Measurements from ENCODE around the gene RP2. TPM values are rescaled to one million over a fixed set of nuclear protein-coding genes. Genes with fewer than 3 reads are reported as not detected.

Gene RP2
- total and polyA plus RNA-seq, 4 donors: 3.2 to 11.5 (median 7.3) TPM

DNA sequence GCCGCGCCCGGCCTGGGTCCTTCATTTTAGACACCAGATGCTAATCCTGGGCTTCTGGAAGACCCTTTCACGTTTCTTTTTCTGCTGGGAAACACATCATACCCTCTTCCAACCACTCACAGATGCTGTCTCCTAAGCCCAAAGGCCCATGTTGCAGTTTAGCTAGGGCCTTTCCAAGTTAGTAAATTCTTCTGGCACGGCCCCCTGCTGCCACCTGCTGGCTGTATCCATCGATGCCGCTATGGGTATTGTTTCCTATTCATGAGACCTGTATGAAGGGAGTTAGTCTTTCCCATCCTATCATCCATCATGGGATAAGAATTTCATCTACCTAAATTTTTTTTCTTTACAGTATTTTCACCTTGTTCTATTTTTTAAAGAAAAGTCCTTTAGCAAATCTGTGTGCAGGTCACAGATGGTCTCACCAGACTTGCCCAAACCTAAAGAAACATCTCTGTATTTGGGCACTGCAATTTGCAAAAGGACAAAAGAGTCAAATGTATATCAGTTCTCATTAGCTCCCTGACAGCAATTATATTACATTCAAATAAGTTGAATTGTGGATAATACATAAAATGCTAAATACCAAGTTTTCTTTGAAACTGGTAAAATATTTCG, 40.2 kb upstream of the RP2 start:
- Histone ChIP-seq H3K9me3 (ENCODE audit: control insufficient read depth in 4 of 4, low read length in 3 of 4) (no peaks in the 10 kb centered on the region), H3K27me3 (ENCODE audit: control insufficient read depth in 4 of 4, insufficient read depth in 4 of 4, low read length in 3 of 4) (no peaks in the 10 kb centered on the region), H3K4me3 (ENCODE audit: low read depth in 1 of 3, low read length in 3 of 3) (no peak overlapping the region), H3K4me1 (ENCODE audit: control insufficient read depth in 4 of 4, insufficient read depth in 4 of 4, low read length in 3 of 4) (peaks cover 0 to 9% (median 6%) of the 10 kb centered on the region in 4 donors), H3K9ac (ENCODE audit: low read depth in 1 of 2, low read length in 2 of 2) (no peak overlapping the region), H3K27ac (ENCODE audit: low read depth in 1 of 2, low read length in 2 of 2) (no peak overlapping the region), H3K36me3 (ENCODE audit: control insufficient read depth in 4 of 4, insufficient read depth in 3 of 4, low read depth in 1 of 4, low read length in 3 of 4) (no peaks in the 10 kb centered on the region)
- 48% methylated on average over 8 of the region's 8 CpGs for WGBS
- no peak for TF ChIP-seq GABPA (IDR thresholded peaks at IDR 0.05 in 1 of 2, conservative IDR thresholded peaks at IDR 0.05 in 1 of 2)
- peak; percentile 91 to 95 for TF ChIP-seq RAD21 (IDR thresholded peaks at IDR 0.05)
- TF ChIP-seq RXRA (IDR thresholded peaks at IDR 0.05): no peak
- TF ChIP-seq, protein P1, sequence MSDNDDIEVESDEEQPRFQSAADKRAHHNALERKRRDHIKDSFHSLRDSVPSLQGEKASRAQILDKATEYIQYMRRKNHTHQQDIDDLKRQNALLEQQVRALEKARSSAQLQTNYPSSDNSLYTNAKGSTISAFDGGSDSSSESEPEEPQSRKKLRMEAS (IDR thresholded peaks at IDR 0.05): no peak
- TF ChIP-seq, protein P2, sequence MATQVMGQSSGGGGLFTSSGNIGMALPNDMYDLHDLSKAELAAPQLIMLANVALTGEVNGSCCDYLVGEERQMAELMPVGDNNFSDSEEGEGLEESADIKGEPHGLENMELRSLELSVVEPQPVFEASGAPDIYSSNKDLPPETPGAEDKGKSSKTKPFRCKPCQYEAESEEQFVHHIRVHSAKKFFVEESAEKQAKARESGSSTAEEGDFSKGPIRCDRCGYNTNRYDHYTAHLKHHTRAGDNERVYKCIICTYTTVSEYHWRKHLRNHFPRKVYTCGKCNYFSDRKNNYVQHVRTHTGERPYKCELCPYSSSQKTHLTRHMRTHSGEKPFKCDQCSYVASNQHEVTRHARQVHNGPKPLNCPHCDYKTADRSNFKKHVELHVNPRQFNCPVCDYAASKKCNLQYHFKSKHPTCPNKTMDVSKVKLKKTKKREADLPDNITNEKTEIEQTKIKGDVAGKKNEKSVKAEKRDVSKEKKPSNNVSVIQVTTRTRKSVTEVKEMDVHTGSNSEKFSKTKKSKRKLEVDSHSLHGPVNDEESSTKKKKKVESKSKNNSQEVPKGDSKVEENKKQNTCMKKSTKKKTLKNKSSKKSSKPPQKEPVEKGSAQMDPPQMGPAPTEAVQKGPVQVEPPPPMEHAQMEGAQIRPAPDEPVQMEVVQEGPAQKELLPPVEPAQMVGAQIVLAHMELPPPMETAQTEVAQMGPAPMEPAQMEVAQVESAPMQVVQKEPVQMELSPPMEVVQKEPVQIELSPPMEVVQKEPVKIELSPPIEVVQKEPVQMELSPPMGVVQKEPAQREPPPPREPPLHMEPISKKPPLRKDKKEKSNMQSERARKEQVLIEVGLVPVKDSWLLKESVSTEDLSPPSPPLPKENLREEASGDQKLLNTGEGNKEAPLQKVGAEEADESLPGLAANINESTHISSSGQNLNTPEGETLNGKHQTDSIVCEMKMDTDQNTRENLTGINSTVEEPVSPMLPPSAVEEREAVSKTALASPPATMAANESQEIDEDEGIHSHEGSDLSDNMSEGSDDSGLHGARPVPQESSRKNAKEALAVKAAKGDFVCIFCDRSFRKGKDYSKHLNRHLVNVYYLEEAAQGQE (IDR thresholded peaks at IDR 0.05): no peak
- TF ChIP-seq TAF1 (conservative IDR thresholded peaks at IDR 0.05): no peak
- no peak for TF ChIP-seq HNF4G (IDR thresholded peaks at IDR 0.05)
- no peak for TF ChIP-seq YY1 (IDR thresholded peaks at IDR 0.05)
- TF ChIP-seq FOXA1 (IDR thresholded peaks at IDR 0.05): no peak
- TF ChIP-seq, protein P3, sequence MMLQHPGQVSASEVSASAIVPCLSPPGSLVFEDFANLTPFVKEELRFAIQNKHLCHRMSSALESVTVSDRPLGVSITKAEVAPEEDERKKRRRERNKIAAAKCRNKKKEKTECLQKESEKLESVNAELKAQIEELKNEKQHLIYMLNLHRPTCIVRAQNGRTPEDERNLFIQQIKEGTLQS (IDR thresholded peaks at IDR 0.05): no peak
- TF ChIP-seq, protein P4, sequence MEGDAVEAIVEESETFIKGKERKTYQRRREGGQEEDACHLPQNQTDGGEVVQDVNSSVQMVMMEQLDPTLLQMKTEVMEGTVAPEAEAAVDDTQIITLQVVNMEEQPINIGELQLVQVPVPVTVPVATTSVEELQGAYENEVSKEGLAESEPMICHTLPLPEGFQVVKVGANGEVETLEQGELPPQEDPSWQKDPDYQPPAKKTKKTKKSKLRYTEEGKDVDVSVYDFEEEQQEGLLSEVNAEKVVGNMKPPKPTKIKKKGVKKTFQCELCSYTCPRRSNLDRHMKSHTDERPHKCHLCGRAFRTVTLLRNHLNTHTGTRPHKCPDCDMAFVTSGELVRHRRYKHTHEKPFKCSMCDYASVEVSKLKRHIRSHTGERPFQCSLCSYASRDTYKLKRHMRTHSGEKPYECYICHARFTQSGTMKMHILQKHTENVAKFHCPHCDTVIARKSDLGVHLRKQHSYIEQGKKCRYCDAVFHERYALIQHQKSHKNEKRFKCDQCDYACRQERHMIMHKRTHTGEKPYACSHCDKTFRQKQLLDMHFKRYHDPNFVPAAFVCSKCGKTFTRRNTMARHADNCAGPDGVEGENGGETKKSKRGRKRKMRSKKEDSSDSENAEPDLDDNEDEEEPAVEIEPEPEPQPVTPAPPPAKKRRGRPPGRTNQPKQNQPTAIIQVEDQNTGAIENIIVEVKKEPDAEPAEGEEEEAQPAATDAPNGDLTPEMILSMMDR (IDR thresholded peaks at IDR 0.05; ENCODE audit: low read depth, low read length, missing input control): peak; percentile 77
- no peak for TF ChIP-seq NR2F2 (IDR thresholded peaks at IDR 0.05)
- DNase-seq (ENCODE audit: low spot score): peak; percentile 71

- Histone ChIP-seq H3K27ac (ENCODE audit: low read depth in 1 of 2, low read length in 2 of 2) (no peak overlapping the region), H3K9ac (ENCODE audit: low read depth in 1 of 2, low read length in 2 of 2) (no peak overlapping the region), H3K4me1 (ENCODE audit: control insufficient read depth in 4 of 4, insufficient read depth in 4 of 4, low read length in 3 of 4) (no peaks in the 10 kb centered on the region), H3K27me3 (ENCODE audit: control insufficient read depth in 4 of 4, insufficient read depth in 4 of 4, low read length in 3 of 4) (no peaks in the 10 kb centered on the region), H3K9me3 (ENCODE audit: control insufficient read depth in 4 of 4, low read length in 3 of 4) (no peaks in the 10 kb centered on the region), H3K4me3 (ENCODE audit: low read depth in 1 of 3, low read length in 3 of 3) (no peak overlapping the region), H3K36me3 (ENCODE audit: control insufficient read depth in 4 of 4, insufficient read depth in 3 of 4, low read depth in 1 of 4, low read length in 3 of 4) (no peaks in the 10 kb centered on the region)
- 47% methylated on average over 3 of the region's 3 CpGs for WGBS
- no peak for DNase-seq (ENCODE audit: low spot score)
- TF ChIP-seq YY1 (IDR thresholded peaks at IDR 0.05): no peak
- TF ChIP-seq, protein P4 (IDR thresholded peaks at IDR 0.05; ENCODE audit: low read depth, low read length, missing input control): peak; percentile 22
- TF ChIP-seq, protein P1 (IDR thresholded peaks at IDR 0.05): no peak
- no peak for TF ChIP-seq JUND (IDR thresholded peaks at IDR 0.05)
- no peak for TF ChIP-seq EGR1 (IDR thresholded peaks at IDR 0.05; ENCODE audit: low read depth in 2 of 2)
- no peak for TF ChIP-seq GABPA (IDR thresholded peaks at IDR 0.05 in 1 of 2, conservative IDR thresholded peaks at IDR 0.05 in 1 of 2)
- no peak for TF ChIP-seq FOXA2 (IDR thresholded peaks at IDR 0.05)
- TF ChIP-seq RAD21 (IDR thresholded peaks at IDR 0.05): peak; percentile 48 to 72
- no peak for TF ChIP-seq ZBTB33 (IDR thresholded peaks at IDR 0.05)
- no peak for TF ChIP-seq TAF1 (conservative IDR thresholded peaks at IDR 0.05)
- TF ChIP-seq SP1 (IDR thresholded peaks at IDR 0.05): no peak
- no peak for TF ChIP-seq FOXA1 (IDR thresholded peaks at IDR 0.05)
Measured at GRCh38 chrX:46803140-46803539, 33.7 kb upstream of the RP2 start.
